Tibial artery (tissue), 4 donors: ENCODE data around the gene TBX1.

Source experiments
- DNase-seq, 2 donors: peaks; one replicate each; pipeline ENCODE4 v3.0.0-alpha.2; 2019
- H3K27ac ChIP-seq, 2 donors: fragments of 200-600 bp; sonication (generic) in 1 of 2; 1 replicate in 1 of 2; 2 replicates in 1 of 2; pipeline ENCODE4 v1.5.1; 2018 to 2019; ENCODE audit warnings: mild to moderate bottlenecking in 1 of 2
- H3K27me3 ChIP-seq, 2 donors: fragments of 200-600 bp; sonication (generic) in 1 of 2; one replicate each; pipeline versions ENCODE4 v1.5.1 to v1.6.0; 2016 to 2019
- H3K36me3 ChIP-seq, 3 donors: fragments of 200-600 bp; sonication (generic) in 2 of 3; one replicate each; pipeline ENCODE4 v1.5.1; 2016 to 2019; ENCODE audit warnings: mild to moderate bottlenecking in 2 of 3
- H3K4me1 ChIP-seq, 4 donors: fragments of 200-600 bp; sonication (generic) in 2 of 4; 1 replicate in 3 of 4; 2 replicates in 1 of 4; pipeline ENCODE4 v1.5.1; 2016 to 2019
- H3K4me3 ChIP-seq, 2 donors: fragments of 200-600 bp; sonication (generic) in 1 of 2; 1 replicate in 1 of 2; 2 replicates in 1 of 2; pipeline ENCODE4 v1.5.1; 2018 to 2019; ENCODE audit warnings: mild to moderate bottlenecking in 2 of 2
- H3K9me3 ChIP-seq, 3 donors: fragments of 200-600 bp; sonication (generic) in 1 of 3; one replicate each; pipeline ENCODE4 v1.5.1; 2016 to 2019
- CTCF ChIP-seq, 2 experiments: fragments of 200-600 bp in 1 of 2; fragments of 450-650 bp in 1 of 2; IDR thresholded peaks; one replicate each; pipeline ENCODE4 v1.5.1; 2017 to 2019; ENCODE audit warnings: antibody characterized with exemption in 2 of 2, mild to moderate bottlenecking in 1 of 2, moderate library complexity in 1 of 2
- intact Hi-C: fragments of 100-400 bp; cut with DNase I; formaldehyde crosslinking; loops from one replicate; pipeline ENCODE4 v1.15.0; 2023; ENCODE audit warnings: low total_unique reads

Gene TBX1

DNA sequence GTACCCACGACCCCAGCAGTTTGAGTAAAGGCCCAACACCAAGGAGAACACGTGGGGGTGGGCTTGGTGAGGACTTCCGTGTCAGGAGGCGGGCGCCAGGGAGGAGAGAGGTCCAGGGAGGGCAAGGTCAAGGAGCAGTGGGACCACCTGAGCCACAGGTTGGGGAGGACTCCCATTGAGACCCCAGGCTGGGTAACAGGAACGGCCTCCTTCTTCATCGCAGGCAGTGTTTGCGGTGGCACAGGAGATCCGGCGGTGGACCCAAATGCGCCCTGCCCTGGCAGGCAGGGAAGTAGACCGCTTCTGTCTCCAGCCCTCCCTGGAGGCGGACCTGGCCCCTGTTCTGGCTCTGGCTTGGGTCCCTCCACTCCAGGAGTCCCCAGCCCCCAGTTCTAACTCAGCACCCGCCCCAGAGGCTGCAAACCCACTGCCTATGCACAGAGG lies 5.9 kb upstream of the TBX1 start:
- intact Hi-C loops: no loop called here
- no peak for DNase-seq
- Histone ChIP-seq H3K9me3 (no peaks in the 10 kb centered on the region), H3K36me3 (no peaks in the 10 kb centered on the region), H3K4me3 (no peak overlapping the region), H3K4me1 (peaks cover 0 to 39% (median 28%) of the 10 kb centered on the region in 4 donors), H3K27ac (no peak overlapping the region), H3K27me3 (peaks cover 4 to 94% of the 10 kb centered on the region in 2 donors)
- TF ChIP-seq CTCF (IDR thresholded peaks at IDR 0.05): no peak

- Histone ChIP-seq H3K36me3 (no peaks in the 10 kb centered on the region), H3K4me3 (no peak overlapping the region), H3K9me3 (no peaks in the 10 kb centered on the region), H3K4me1 (peaks cover 0 to 40% (median 30%) of the 10 kb centered on the region in 4 donors), H3K27me3 (peaks cover 4 to 92% of the 10 kb centered on the region in 2 donors), H3K27ac (no peak overlapping the region)
- TF ChIP-seq CTCF (IDR thresholded peaks at IDR 0.05): no peak
- no peak for DNase-seq
- intact Hi-C loops: no loop called here
Observed at GRCh38 chr22:19755145-19755710, 5.3 kb upstream of the TBX1 start.

- Histone ChIP-seq H3K27me3 (peaks cover 4 to 88% of the 10 kb centered on the region in 2 donors), H3K9me3 (no peaks in the 10 kb centered on the region), H3K4me3 (no peak overlapping the region), H3K4me1 (peaks cover 0 to 40% (median 31%) of the 10 kb centered on the region in 4 donors), H3K36me3 (no peaks in the 10 kb centered on the region), H3K27ac (no peak overlapping the region)
- intact Hi-C loops: no loop called here
- no peak for DNase-seq
- no peak for TF ChIP-seq CTCF (IDR thresholded peaks at IDR 0.05)
Observed at GRCh38 chr22:19755722-19756287, 4.8 kb upstream of the TBX1 start.

DNA sequence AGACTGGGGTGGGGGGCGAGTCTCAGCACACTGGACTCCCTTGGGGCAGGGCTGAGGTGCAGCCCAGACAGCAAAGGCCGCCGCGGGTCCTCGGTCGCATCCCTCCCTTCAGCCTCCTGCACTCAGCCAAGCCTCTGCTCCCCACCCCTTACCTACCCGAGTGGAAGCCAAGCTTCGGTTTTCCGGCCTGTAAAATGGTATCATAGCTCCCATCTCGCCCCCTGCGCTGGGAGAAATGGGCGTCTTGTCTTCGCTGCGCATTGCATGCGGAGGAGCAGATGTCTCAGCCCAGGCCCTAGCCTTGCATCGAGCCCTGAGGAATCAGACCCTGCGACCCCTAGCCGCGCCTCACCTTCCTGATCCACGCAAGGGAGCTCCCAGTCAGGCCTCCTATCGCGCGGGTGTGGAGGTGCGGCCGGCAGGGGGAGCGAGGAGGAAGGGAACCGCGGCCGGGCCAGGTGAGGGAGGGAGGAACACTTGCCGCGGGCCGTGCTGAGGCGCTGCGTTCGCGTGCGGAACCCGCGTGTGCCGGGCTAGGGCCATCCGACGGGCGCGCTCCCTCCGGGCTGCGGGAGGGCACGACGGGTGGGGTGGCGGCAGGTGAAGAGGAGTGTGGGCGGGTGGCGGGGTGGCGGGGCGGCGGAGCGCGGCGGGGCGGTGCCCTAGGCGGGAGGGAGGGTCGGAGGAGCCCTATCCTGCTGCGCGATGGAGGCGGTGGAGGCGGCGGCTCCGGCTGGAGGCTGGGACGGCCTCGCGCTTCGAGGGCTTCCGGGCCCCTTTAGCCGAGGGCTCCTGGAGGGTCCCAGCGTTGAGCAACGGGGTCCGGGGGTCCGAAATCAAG lies 4.1 kb upstream of the TBX1 start:
- Histone ChIP-seq H3K9me3 (no peaks in the 10 kb centered on the region), H3K4me1 (peaks cover 0 to 45% (median 34%) of the 10 kb centered on the region in 4 donors), H3K4me3 (peak overlapping the region; percentile 15 to 26), H3K36me3 (no peaks in the 10 kb centered on the region), H3K27ac (no peak overlapping the region), H3K27me3 (peaks cover 4 to 87% of the 10 kb centered on the region in 2 donors)
- intact Hi-C loops: no loop called here
- no peak for DNase-seq
- peak; percentile 21 to 37 for TF ChIP-seq CTCF (IDR thresholded peaks at IDR 0.05)

DNA sequence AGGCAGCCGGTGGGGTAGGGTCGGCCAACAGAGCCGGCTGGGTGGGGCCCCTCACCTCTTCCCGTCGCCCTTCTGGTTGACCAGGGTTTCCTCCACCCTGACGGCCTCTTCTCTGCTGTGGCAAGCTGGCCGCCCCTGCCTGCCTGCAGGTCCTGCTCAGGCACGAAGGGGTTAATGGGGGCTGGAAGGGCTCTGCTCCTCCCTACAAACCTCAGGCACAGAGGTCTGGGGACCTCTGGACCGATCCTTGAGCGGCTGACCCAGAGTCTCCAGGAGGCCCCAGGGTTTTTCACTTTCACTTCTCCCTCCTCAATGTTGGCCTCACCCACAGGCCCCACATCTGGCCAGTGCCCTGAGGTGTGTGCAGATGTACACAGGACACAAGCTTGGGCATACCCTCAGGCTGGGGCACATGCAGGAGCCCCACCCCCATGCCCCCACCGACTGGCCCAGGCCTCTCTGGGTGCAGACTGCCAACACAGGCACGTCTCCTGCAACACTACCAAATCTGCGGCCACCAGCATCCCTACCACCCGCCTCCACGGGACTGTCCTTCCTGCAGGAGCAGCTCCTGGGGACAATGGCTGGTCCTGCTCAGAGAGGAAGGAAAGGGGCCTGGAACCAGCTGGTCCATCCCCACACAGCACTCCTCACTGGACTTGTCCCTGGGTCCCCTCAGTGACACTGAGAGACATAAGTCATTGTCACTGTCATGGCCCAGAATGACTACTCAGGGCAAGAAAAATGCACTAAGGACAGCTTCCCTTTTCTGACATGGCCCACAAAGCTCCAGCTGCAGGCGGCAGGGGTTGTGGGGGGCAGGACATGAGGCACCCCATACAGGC lies 3.2 kb upstream of the TBX1 start:
- intact Hi-C loops: no loop called here
- H3K36me3 ChIP-seq: no peaks in the 10 kb centered on the region
- peak overlapping the region; percentile 15 to 26 for H3K4me3 ChIP-seq
- H3K4me1 ChIP-seq: peaks cover 0 to 45% (median 34%) of the 10 kb centered on the region in 4 donors
- H3K9me3 ChIP-seq: no peaks in the 10 kb centered on the region
- H3K27me3 ChIP-seq: peaks cover 4 to 87% of the 10 kb centered on the region in 2 donors
- no peak overlapping the region for H3K27ac ChIP-seq
- no peak for TF ChIP-seq CTCF (IDR thresholded peaks at IDR 0.05)
- DNase-seq: no peak
